Epithelial cell of proximal tubule (primary cell): Measurements from ENCODE around the gene EHBP1. TPM values are rescaled to one million over a fixed set of nuclear protein-coding genes. Genes with fewer than 3 reads are reported as not detected.

Source experiments
- DNase-seq: peaks from one replicate; pipeline ENCODE4 v3.0.0-alpha.2; 2011; ENCODE audit warnings: low read depth
- H3K4me3 ChIP-seq: 2 replicates; pipeline ENCODE4 v1.5.1; 2011; ENCODE audit warnings: low read depth, mild to moderate bottlenecking, low read length
- total RNA-seq: library from RNA; depleted of rRNA; stranded (reverse); fragments of >200 nt; gene quantifications from 2 replicates; pipeline ENCODE4 v1.2.3, GENCODE V29; 2015
- TF ChIP-seq, protein P1 (sequence below): conservative IDR thresholded peaks from 2 replicates; pipeline ENCODE4 v1.5.1; 2012; ENCODE audit warnings: low read depth, mild to moderate bottlenecking, low read length

EHBP1 gene
- total RNA-seq, 1 donor from 2014 or later, result 18.1 TPM

- DNase-seq, result no peak
- TF ChIP-seq, protein P1, sequence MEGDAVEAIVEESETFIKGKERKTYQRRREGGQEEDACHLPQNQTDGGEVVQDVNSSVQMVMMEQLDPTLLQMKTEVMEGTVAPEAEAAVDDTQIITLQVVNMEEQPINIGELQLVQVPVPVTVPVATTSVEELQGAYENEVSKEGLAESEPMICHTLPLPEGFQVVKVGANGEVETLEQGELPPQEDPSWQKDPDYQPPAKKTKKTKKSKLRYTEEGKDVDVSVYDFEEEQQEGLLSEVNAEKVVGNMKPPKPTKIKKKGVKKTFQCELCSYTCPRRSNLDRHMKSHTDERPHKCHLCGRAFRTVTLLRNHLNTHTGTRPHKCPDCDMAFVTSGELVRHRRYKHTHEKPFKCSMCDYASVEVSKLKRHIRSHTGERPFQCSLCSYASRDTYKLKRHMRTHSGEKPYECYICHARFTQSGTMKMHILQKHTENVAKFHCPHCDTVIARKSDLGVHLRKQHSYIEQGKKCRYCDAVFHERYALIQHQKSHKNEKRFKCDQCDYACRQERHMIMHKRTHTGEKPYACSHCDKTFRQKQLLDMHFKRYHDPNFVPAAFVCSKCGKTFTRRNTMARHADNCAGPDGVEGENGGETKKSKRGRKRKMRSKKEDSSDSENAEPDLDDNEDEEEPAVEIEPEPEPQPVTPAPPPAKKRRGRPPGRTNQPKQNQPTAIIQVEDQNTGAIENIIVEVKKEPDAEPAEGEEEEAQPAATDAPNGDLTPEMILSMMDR, result no peak
- H3K4me3 ChIP-seq, result no peak overlapping the region
Observed at GRCh38 chr2:62920070-62920469, 214.6 kb downstream of the EHBP1 start.

- TF ChIP-seq, protein P1, result no peak
- no peak overlapping the region for H3K4me3 ChIP-seq
- DNase-seq, result no peak
Observed at GRCh38 chr2:62923242-62923641, 217.7 kb downstream of the EHBP1 start.

- DNase-seq, result no peak
- TF ChIP-seq, protein P1, result no peak
- no peak overlapping the region for H3K4me3 ChIP-seq
Observed at GRCh38 chr2:62923881-62924280, 218.4 kb downstream of the EHBP1 start.

GRCh38 chr2:62928015-62928414 lies 222.5 kb downstream of the EHBP1 start:
- H3K4me3 ChIP-seq, result no peak overlapping the region
- DNase-seq, result no peak
- TF ChIP-seq, protein P1, result no peak

GRCh38 chr2:62931536-62931935 lies 226.0 kb downstream of the EHBP1 start:
- DNase-seq, result no peak
- H3K4me3 ChIP-seq, result no peak overlapping the region
- TF ChIP-seq, protein P1, result no peak

GRCh38 chr2:62933398-62933917 lies 227.9 kb downstream of the EHBP1 start:
- TF ChIP-seq, protein P1, result no peak
- no peak for DNase-seq
- H3K4me3 ChIP-seq, result no peak overlapping the region

DNA sequence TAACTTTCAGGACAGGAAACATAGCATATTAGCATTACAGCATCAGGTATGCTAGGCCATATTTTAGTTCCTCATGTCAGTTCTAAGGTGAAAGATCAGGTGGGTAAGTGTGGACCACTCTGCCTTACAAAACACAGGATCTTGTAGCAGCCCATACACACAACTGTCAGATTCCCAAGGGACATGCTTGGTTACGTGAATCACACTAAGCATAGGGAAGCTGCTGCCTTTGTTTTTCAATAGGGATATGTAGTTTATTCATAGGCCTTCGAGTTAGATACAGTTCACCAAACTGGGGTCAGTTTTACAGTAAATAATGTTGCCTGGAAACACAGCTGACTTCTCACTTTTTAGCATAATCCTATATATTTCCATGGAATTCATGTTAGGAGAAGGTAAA lies 229.0 kb downstream of the EHBP1 start:
- DNase-seq, result no peak
- TF ChIP-seq, protein P1, result no peak
- no peak overlapping the region for H3K4me3 ChIP-seq
